GM12874 (cell line): Measurements from ENCODE around the gene SYPL2.

Experiments used
- CTCF ChIP-seq: IDR thresholded peaks from 2 replicates; pipeline ENCODE4 v1.5.1; 2011; ENCODE audit warnings: low read depth, mild to moderate bottlenecking, control low read depth, low read length, moderate library complexity; ENCODE audit not compliant: insufficient read depth

SYPL2 gene

GRCh38 chr1:109433322-109433721 lies 33.0 kb upstream of the SYPL2 start:
- TF ChIP-seq CTCF: no peak

GRCh38 chr1:109434484-109434883 lies 31.9 kb upstream of the SYPL2 start:
- no peak for TF ChIP-seq CTCF

- no peak for TF ChIP-seq CTCF
Observed at GRCh38 chr1:109438798-109439297, 27.5 kb upstream of the SYPL2 start.

GRCh38 chr1:109441069-109441468 lies 25.3 kb upstream of the SYPL2 start:
- TF ChIP-seq CTCF: no peak

- no peak for TF ChIP-seq CTCF
Observed at GRCh38 chr1:109443476-109443875, 22.9 kb upstream of the SYPL2 start.

- TF ChIP-seq CTCF: no peak
Observed at GRCh38 chr1:109444346-109444745, 22.0 kb upstream of the SYPL2 start.

- no peak for TF ChIP-seq CTCF
Observed at GRCh38 chr1:109447524-109447923, 18.8 kb upstream of the SYPL2 start.

GRCh38 chr1:109454497-109455133 lies 11.7 kb upstream of the SYPL2 start:
- no peak for TF ChIP-seq CTCF
